ENCODE measurements around the gene EIF2S2. TPM values are rescaled to one million over a fixed set of nuclear protein-coding genes. Genes with fewer than 3 reads are reported as not detected.

EIF2S2 gene
- total RNA-seq, 2 donors from 2014 or later, result 106 to 144 TPM

DNA sequence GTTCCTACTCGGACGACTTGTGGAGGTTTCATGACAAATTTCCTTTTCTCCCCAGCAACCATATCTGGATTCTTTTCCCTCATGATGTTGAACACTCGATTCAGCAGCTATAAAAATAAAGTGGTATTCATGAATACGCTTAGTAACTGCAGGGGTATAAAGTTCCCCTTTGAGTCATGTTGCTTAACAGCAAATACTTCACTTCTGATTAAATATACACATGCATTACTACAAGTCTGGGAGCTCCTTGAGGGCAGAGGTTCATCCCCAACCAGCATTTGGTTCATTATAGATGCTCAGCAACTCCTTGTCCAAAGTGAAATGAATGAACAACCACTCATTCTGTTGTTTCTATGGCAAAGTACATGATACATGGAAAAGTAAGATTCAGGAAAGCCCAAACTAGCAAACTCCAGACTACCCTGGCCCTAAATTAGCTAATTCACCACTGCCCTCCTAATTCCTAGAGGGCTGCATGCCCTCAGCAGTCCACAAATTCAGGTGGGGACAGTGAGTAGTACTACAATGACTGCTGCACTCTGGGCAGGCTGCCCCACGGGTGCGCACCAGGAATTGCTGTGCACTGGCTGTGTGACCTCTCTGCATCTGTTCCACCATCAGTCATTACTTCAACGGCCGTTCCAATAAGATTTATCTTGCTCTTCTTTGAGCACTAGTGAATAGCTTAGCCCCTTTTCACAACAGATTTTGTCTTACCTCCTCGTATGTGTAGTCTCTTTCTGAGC, 15.2 kb downstream of the EIF2S2 start:
- Histone ChIP-seq H3K27me3 (ENCODE audit: control insufficient read depth, insufficient read depth, low read length, poor library complexity, severe bottlenecking) (no peaks in the 10 kb centered on the region), H3K4me3 (ENCODE audit: low read length) (no peak overlapping the region), H3K27ac (ENCODE audit: low read depth, low read length) (no peak overlapping the region), H3K36me3 (ENCODE audit: control insufficient read depth, insufficient read depth, low read length) (peaks cover 98% of the 10 kb centered on the region), H3K9me3 (ENCODE audit: control insufficient read depth, low read length) (no peaks in the 10 kb centered on the region), H3K9ac (ENCODE audit: extremely low read depth, low read length, poor library complexity, severe bottlenecking) (no peak overlapping the region), H3K4me1 (ENCODE audit: control insufficient read depth, insufficient read depth, low read length) (no peaks in the 10 kb centered on the region)
- Mint-ChIP-seq H3K4me1 (peaks cover 1% of the 10 kb centered on the region), H3K9me3 (no peaks in the 10 kb centered on the region), H3K27ac (no peak overlapping the region), H3K4me3 (no peak overlapping the region), H3K36me3 (ENCODE audit: low read depth) (peaks cover 92% of the 10 kb centered on the region), H3K27me3 (ENCODE audit: insufficient read depth) (no peaks in the 10 kb centered on the region)
- no peak for TF ChIP-seq CTCF (conservative IDR thresholded peaks at IDR 0.05)
- 96 to 98% methylated on average over 6 to 8 of the region's 9 CpGs for WGBS, 2 experiments (ENCODE audit: insufficient coverage in 1 of 2, insufficient read length in 1 of 2)
- DNase-seq, result no peak

DNA sequence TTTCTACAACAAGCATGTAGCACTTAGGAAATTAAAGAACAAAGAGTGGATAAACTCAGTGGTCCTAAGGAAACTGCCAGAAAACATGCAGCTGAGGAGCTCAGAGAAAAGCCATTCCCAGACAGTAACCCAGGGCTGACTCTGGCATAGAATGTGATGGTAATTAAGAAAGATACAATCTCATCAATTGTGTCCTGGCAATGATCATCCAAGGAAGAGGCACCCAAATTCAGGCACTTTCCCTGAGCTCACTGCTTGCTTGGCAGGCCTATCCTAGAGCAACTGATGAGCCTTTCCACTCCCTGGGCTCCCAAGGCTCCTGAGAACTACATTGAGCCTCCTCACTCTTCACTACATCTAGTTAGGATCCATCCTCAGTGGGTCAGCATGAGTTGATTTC, 16.2 kb downstream of the EIF2S2 start:
- no peak for TF ChIP-seq CTCF (conservative IDR thresholded peaks at IDR 0.05)
- peaks cover 90% of the 10 kb centered on the region for H3K36me3 Mint-ChIP-seq (ENCODE audit: low read depth)
- H3K4me3 Mint-ChIP-seq, result no peak overlapping the region
- no peak overlapping the region for H3K27ac Mint-ChIP-seq
- H3K36me3 ChIP-seq (ENCODE audit: control insufficient read depth, insufficient read depth, low read length), result peaks cover 98% of the 10 kb centered on the region
- H3K4me1 Mint-ChIP-seq, result peaks cover 1% of the 10 kb centered on the region
- H3K9me3 ChIP-seq (ENCODE audit: control insufficient read depth, low read length), result no peaks in the 10 kb centered on the region
- H3K27ac ChIP-seq (ENCODE audit: low read depth, low read length), result no peak overlapping the region
- no peaks in the 10 kb centered on the region for H3K27me3 ChIP-seq (ENCODE audit: control insufficient read depth, insufficient read depth, low read length, poor library complexity, severe bottlenecking)
- no peaks in the 10 kb centered on the region for H3K27me3 Mint-ChIP-seq (ENCODE audit: insufficient read depth)
- no peak for DNase-seq
- no peaks in the 10 kb centered on the region for H3K4me1 ChIP-seq (ENCODE audit: control insufficient read depth, insufficient read depth, low read length)
- H3K4me3 ChIP-seq (ENCODE audit: low read length), result no peak overlapping the region
- no peaks in the 10 kb centered on the region for H3K9me3 Mint-ChIP-seq
- no peak overlapping the region for H3K9ac ChIP-seq (ENCODE audit: extremely low read depth, low read length, poor library complexity, severe bottlenecking)

- no peaks in the 10 kb centered on the region for H3K9me3 Mint-ChIP-seq
- Histone ChIP-seq H3K27me3 (ENCODE audit: control insufficient read depth, insufficient read depth, low read length, poor library complexity, severe bottlenecking) (no peaks in the 10 kb centered on the region), H3K4me1 (ENCODE audit: control insufficient read depth, insufficient read depth, low read length) (no peaks in the 10 kb centered on the region), H3K4me3 (ENCODE audit: low read length) (no peak overlapping the region), H3K27ac (ENCODE audit: low read depth, low read length) (no peak overlapping the region), H3K36me3 (ENCODE audit: control insufficient read depth, insufficient read depth, low read length) (peaks cover 98% of the 10 kb centered on the region), H3K9me3 (ENCODE audit: control insufficient read depth, low read length) (no peaks in the 10 kb centered on the region), H3K9ac (ENCODE audit: extremely low read depth, low read length, poor library complexity, severe bottlenecking) (no peak overlapping the region)
- H3K4me3 Mint-ChIP-seq, result no peak overlapping the region
- H3K27me3 Mint-ChIP-seq (ENCODE audit: insufficient read depth), result no peaks in the 10 kb centered on the region
- H3K27ac Mint-ChIP-seq, result no peak overlapping the region
- no peak for DNase-seq
- WGBS, 2 experiments (ENCODE audit: insufficient coverage in 1 of 2, insufficient read length in 1 of 2), result 97 to 100% methylated on average over 1 to 2 of the region's 2 CpGs
- no peaks in the 10 kb centered on the region for H3K4me1 Mint-ChIP-seq
- TF ChIP-seq CTCF (conservative IDR thresholded peaks at IDR 0.05), result no peak
- peaks cover 94% of the 10 kb centered on the region for H3K36me3 Mint-ChIP-seq (ENCODE audit: low read depth)
Measured at GRCh38 chr20:34093895-34094294, 18.1 kb downstream of the EIF2S2 start.

Data from endodermal cell (in vitro differentiated cells).